Activated CD4-positive, alpha-beta T cell treated with anti-CD3 and anti-CD28 coated beads for 48 hours (primary cell): ENCODE measurements around the gene FLAD1.

Experiments
- DNase-seq: peaks from one replicate; pipeline ENCODE4 v3.0.0-alpha.2; 2020

Gene FLAD1

GRCh38 chr1:154952664-154953063, 30.5 kb upstream of the FLAD1 start:
- DNase-seq: no peak

DNA sequence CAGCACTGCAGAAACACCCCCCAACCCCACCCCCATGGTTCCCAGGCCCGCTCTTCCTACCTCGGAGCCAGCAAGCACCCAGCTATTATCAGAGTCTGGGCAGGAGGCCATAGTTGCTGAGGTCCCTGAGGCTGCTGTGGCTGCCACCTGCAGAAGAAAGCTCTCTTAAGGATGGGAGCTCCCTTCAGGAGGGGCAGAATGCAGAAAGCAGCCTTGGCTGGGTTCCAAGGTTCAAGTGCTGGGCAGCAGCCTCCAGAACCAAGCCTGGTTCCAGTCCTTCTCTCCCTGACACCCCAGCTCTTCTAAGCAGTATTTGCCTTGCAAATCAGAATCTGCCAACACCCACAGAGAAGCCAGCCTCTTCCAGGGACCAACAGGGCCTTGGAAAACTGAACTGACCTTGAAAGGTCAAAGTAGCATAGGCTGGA, 29.5 kb upstream of the FLAD1 start:
- no peak for DNase-seq

GRCh38 chr1:154954541-154954940, 28.6 kb upstream of the FLAD1 start:
- no peak for DNase-seq

GRCh38 chr1:154955039-154955717, 28.0 kb upstream of the FLAD1 start:
- peak; percentile 86 for DNase-seq

- peak; percentile 83 for DNase-seq
These were observed 27.2 kb upstream of the FLAD1 start, which contains the start of gene PBXIP1 for GRCh38 chr1:154955718-154956543. TSS of gene PBXIP1 (minus strand) at chr1:154956099. CDS start at chr1:154953721, 2,378 bp downstream.

DNA sequence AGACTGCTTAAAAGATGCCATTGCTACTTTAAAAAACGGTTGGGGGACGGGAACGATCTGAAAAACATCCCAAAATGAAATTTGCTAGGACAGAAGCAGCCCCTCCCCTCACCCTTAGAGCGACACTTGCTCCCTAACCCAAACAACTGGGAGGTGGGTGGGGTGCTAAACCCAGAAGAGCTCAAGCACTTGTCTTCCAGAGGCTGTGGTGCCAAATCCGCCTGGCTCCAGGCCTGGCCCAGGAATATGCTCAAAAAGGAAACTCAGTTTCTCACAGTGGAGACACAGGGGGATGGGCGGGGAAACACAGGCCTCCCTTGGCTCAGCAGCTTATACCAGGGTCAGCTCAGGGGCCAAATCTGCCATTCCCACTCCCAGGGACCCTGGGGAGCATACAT, 26.6 kb upstream of the FLAD1 start:
- DNase-seq: no peak

- DNase-seq: no peak
These were observed 26.0 kb upstream of the FLAD1 start for GRCh38 chr1:154957091-154957657.

DNA sequence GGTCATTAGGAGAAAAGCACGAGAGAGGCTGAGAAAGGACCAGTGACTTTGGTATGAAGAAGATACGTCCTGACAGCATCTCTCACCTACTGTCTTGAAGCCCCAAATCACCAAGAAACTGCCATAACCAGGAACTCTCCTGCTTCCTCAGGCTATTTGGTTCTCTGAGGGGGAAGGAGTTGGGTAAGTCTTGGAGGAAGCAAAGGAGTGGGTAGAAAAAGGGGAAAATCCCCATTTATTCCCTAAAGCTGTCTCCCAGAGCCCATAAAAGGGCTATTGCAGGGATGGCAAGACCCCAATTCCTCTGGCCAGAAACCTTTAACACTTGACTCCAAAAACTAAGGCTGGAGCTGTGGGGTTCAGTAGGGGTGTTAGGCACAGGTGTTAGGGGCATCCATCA, 25.1 kb upstream of the FLAD1 start:
- DNase-seq: no peak

DNA sequence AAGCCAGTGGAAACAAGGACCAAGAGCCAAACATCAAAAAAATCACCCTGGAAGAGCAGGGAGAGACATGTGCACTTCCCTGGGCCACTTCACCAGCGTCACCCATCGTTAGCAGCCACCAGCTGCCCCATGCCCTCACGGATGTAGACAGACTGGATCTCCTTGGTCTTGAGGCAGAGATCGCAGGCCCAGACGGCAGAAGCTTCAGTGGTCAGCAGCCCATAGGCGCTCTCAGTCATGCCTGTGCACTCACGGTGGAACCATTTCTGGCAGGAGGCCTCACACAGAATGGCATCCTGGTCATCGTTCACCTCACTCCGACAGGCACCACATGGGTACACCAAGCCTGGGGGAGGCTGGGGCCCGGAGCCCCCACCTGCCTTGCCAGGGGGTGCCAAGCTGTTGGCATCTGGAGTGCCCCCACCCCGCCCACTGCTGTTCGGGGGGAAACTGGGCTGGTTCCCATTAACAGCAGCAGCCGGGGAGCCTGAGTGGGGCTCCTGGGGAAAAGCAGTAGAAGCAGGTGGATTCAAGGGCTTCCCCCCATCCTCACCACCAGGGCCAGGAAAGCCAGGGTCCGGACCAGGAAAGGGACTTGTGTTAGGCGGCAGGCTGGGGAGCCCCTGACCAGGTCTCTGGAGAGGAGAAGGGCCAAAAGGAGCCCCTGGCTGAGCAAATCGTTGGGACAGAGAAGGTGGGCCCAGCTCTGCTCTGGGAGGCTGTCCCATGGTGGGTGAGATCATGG, 24.3 kb upstream of the FLAD1 start:
- no peak for DNase-seq

DNA sequence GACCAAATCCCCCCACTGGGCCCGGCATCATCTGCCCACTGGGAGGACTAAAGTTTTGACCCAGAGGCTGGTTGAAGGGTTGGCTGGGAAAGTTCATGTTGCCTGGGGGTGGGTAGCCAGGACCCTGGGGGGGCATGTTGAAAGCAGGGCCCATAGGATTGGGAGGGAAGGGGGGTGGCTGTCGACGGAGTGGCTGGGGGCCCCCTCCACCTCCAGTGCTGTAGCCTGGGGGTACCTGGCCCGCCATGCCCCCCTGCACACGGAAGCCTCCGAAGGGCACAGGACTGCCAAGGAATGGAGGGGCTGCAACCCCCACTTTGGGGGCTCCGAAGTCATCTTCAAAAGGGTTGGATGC, 23.7 kb upstream of the FLAD1 start:
- DNase-seq: no peak

- no peak for DNase-seq
These were observed 22.6 kb upstream of the FLAD1 start for GRCh38 chr1:154960446-154961136.

GRCh38 chr1:154961207-154962155, 21.7 kb upstream of the FLAD1 start, which contains the start of gene PYGO2:
TSS of gene PYGO2 (minus strand) at chr1:154961782. CDS start at chr1:154961576, 206 bp downstream.
- peak; percentile 86 for DNase-seq

DNA sequence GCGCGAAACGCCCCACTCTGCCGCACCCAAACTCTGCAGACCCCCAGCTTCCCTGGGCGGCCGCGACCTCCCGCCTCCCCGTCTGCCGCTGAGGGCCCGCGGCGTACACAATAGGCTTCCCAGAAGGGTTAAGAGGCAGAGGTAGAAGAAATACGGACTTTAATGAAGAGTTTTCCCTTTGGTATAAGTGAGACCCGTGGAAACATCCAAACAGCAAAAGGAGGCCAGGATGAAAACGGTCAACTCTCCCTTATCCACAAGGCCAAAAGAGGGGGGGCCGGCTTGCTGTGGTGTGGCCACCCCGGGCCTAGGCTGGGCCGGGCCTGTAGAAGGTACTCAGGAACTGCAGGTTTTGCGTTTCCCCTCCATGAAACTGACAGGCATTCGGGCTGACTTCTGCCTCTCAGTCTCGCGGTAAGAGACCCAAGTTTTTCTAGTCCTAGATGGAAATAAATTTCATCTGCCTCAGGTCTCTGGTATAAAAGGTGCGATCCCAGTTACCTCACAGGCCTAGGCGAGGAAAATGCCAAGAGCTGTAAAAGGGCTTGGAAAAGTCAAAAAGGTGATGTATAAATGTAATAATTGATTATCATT, 20.9 kb upstream of the FLAD1 start:
- DNase-seq: no peak

GRCh38 chr1:154962795-154963330, 20.3 kb upstream of the FLAD1 start:
- no peak for DNase-seq

- DNase-seq: no peak
These were observed 19.5 kb upstream of the FLAD1 start for GRCh38 chr1:154963643-154964042.

DNA sequence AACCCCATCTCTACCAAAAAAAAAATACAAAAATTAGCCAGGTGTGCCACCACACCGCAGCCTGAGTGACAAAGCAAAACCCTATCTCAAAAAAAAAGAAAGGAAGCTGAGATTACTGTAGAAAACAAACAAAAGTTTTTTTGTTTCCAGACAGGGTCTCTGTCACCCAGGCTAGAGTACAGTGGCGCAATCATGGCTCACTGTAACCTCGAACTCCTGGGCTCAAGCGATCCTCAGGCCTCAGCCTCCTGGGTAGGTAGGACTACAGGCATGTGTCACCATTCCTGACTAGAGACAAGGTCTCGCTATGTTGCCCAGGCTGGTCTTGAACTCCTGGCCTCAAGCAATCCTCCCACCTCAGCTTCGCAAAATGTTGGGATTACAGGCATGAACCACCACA, 18.8 kb upstream of the FLAD1 start:
- DNase-seq: no peak

DNA sequence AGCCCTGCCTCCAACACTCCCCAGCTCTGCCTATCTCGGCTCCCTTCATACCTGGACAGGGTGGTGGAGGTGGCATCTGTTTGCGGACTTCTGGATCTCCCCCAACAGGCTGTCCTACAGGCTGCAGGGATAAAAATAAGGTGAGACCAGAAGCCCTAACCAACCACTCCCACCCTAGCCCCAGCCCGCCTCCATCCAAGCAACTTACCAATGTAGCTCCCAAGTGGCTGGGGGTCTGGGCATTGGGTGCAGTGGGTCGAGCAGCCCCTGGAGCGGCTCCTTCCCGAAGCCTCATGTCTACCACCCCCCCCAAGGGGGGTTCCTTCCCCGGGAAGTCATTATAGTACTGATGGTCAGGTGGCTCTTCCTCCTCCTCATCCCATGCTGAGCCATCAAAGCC, 17.0 kb upstream of the FLAD1 start:
- DNase-seq: no peak

GRCh38 chr1:154967331-154967950, 15.7 kb upstream of the FLAD1 start:
- no peak for DNase-seq

DNA sequence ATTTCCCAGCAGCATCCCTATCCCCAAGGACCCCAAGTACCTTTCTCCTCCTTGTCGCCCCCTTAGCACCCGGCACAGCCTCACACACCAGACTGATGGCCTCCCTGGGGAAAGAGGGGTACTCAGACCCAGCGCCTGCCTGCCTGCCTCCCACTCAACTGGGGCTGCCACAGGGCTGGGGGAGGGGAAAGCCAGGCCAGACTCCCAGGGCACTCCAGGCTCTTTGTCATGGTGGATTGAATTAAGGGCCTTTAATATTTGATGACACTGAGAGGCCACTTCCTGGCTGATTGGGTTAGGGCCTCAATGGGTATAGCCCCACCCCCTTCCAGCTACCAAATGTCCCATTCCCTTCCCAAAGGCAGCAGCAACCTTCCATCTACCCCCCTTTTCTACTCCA, 14.4 kb upstream of the FLAD1 start:
- DNase-seq: no peak

DNA sequence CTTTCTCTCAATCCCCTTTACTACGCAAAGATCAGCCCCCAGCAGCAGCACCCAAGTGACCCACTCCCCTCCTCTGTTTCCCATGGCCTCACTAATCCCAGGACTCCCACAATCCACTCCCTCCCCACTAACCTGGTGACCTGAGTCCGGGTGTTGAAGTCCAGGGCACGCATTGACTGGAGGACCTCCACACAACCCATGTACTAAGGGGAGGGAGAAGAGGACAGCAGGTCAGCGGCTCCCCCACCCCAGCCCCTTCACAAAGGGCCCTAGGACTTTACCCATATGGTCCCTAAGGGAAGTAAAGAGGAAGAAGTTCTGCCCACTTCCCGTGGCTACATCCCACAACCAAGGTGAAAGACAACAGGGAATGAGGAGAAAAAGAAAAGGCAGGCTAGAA, 13.9 kb upstream of the FLAD1 start:
- no peak for DNase-seq
